Measurements from ENCODE around the gene CIB2. TPM values are rescaled to one million over a fixed set of nuclear protein-coding genes. Genes with fewer than 3 reads are reported as not detected.
"Not testable (repeated sequence)": the region's sequence is repeated elsewhere in the genome, so short reads cannot be mapped to it uniquely, and the experiment has no call there.

The CIB2 gene
- total and polyA plus RNA-seq, 8 donors, result 0.80 to 20.4 (median 5.2) TPM; not detected in 1

DNA sequence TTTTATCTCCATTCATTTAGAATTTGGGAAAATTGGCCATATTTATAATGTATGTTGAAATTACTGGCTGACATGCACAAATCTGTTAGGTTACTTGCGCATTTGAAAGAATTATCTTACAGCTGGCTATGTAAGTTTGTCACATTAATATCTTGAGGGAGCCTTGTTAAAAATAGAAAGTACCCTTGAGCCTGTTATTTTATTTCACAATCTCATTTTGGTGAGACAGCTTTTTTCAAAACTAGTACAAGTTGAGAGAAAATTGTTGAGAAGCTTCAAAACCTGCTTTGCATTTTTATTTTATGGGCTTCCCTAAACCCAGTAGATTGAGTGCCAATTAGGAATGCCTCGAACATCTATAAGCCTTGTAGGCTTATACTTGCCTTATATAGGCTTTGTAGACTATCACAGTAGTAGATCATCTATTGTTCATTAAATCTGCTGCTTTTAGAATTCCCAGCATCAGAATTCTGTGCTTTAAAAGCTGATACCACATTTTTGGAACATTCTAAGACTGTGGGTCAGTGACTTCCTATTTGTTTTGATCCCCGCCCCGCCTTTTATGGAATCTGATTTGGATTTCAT lies 24.2 kb upstream of the CIB2 start:
- TF ChIP-seq EP300 (IDR thresholded peaks at IDR 0.05) (no peak), POLR2A (IDR thresholded peaks at IDR 0.05) (no peak), POLR2AphosphoS5 (IDR thresholded peaks at IDR 0.05) (peak in 1 of 3 donors; percentile 4)
- TF ChIP-seq, protein P1, sequence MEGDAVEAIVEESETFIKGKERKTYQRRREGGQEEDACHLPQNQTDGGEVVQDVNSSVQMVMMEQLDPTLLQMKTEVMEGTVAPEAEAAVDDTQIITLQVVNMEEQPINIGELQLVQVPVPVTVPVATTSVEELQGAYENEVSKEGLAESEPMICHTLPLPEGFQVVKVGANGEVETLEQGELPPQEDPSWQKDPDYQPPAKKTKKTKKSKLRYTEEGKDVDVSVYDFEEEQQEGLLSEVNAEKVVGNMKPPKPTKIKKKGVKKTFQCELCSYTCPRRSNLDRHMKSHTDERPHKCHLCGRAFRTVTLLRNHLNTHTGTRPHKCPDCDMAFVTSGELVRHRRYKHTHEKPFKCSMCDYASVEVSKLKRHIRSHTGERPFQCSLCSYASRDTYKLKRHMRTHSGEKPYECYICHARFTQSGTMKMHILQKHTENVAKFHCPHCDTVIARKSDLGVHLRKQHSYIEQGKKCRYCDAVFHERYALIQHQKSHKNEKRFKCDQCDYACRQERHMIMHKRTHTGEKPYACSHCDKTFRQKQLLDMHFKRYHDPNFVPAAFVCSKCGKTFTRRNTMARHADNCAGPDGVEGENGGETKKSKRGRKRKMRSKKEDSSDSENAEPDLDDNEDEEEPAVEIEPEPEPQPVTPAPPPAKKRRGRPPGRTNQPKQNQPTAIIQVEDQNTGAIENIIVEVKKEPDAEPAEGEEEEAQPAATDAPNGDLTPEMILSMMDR (IDR thresholded peaks at IDR 0.05), result no peak
- no peak overlapping the region for H3K4me3 ChIP-seq
- H3K27ac ChIP-seq, result peak overlapping the region in 1 of 5 donors; percentile 57
- H3K9me3 ChIP-seq, result no peaks in the 10 kb centered on the region
- no peaks in the 10 kb centered on the region for H3K27me3 ChIP-seq
- peaks cover 19 to 51% (median 42%) of the 10 kb centered on the region in 4 donors for H3K36me3 ChIP-seq
- WGBS, 5 donors, result 88 to 94% (median 92%) methylated on average over 4 of the region's 4 CpGs
- intact Hi-C loops (cut with DNase I; ENCODE audit: low total_unique reads), result no loop called here
- H3K4me1 ChIP-seq, result peaks cover 0 to 34% (median 20%) of the 10 kb centered on the region in 4 donors
- no peak for DNase-seq

GRCh38 chr15:78154955-78155354 lies 23.7 kb upstream of the CIB2 start:
- H3K36me3 ChIP-seq, result peaks cover 14 to 46% (median 37%) of the 10 kb centered on the region in 4 donors
- no peak for DNase-seq
- peaks cover 4 to 39% (median 25%) of the 10 kb centered on the region in 4 donors for H3K4me1 ChIP-seq
- H3K9me3 ChIP-seq, result no peaks in the 10 kb centered on the region
- intact Hi-C loops (cut with DNase I; ENCODE audit: low total_unique reads), result no loop called here
- H3K27me3 ChIP-seq, result no peaks in the 10 kb centered on the region
- peak overlapping the region in 1 of 5 donors; percentile 57 for H3K27ac ChIP-seq
- TF ChIP-seq EP300 (IDR thresholded peaks at IDR 0.05) (no peak), POLR2AphosphoS5 (IDR thresholded peaks at IDR 0.05) (no peak), POLR2A (IDR thresholded peaks at IDR 0.05) (no peak)
- TF ChIP-seq, protein P1 (IDR thresholded peaks at IDR 0.05), result no peak
- 79 to 92% (median 89%) methylated on average over 3 of the region's 3 CpGs for WGBS, 5 donors
- H3K4me3 ChIP-seq, result no peak overlapping the region

- not testable (repeated sequence) for H3K4me3 ChIP-seq, H3K27ac ChIP-seq
These were observed 19.8 kb upstream of the CIB2 start for GRCh38 chr15:78151075-78151474.

DNA sequence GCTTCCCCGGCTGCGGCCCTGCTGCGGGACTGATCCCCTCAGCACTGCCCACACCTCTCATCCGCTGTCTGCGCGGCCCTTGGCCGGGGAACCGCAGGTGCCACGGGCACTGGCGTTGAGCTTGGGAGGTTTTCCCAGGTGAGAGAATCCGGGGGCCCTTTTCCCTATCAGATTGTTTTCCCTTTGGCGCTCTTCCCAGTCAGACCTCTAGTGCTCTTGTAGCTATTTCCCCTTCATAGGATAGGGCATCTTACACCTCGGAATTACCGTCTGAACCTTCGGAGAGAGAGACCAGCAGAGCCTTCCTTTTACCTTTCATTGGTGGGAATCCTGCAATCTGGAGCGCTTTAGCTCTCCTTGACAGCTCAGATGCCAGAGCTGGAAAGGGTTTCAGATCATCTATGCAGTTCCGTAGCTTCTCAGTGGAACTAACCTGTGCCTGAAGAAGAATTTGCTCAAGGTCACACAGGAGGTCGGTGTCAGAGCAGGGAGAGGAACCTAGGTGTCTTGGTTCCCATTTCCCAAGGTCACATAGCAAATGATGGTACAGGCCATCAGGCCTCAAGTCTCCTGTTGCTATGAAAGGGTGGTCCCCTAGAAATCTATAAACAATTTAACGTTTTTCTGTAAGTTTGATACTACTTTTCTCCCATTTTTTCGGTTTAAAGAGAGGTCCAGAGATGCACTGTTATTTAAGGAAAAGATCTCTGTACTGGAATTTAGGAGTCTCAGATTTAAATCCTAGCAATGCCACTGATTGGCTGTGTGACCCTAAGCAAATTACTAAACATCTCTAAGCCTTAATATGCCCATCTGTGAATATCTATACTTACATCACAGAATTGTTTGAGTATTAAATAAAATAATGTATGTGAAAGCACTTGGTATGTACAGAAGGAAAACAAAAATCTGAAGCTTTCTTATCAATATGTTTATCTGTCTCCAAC lies 18.8 kb upstream of the CIB2 start:
- H3K4me3 ChIP-seq, result peak overlapping the region; percentile 64 to 98 (median 90)
- H3K36me3 ChIP-seq, result no peaks in the 10 kb centered on the region
- H3K4me1 ChIP-seq, result peaks cover 13 to 47% (median 28%) of the 10 kb centered on the region in 4 donors
- DNase-seq, result peak in 1 of 2 donors; percentile 62
- no peaks in the 10 kb centered on the region for H3K9me3 ChIP-seq
- TF ChIP-seq POLR2AphosphoS5 (IDR thresholded peaks at IDR 0.05) (no peak), POLR2A (IDR thresholded peaks at IDR 0.05) (no peak), EP300 (IDR thresholded peaks at IDR 0.05) (no peak)
- TF ChIP-seq, protein P1 (IDR thresholded peaks at IDR 0.05), result no peak
- peak overlapping the region; percentile 77 to 97 (median 92) for H3K27ac ChIP-seq
- WGBS, 5 donors, result 10 to 15% (median 10%) methylated on average over 11 to 20 of the region's 20 CpGs
- intact Hi-C loops (cut with DNase I; ENCODE audit: low total_unique reads), result no loop called here
- no peaks in the 10 kb centered on the region for H3K27me3 ChIP-seq

More at GRCh38 chr15:78151075-78151474, 19.8 kb upstream of the CIB2 start:
- WGBS, 5 donors, result 94 to 98% (median 96%) methylated on average over 8 of the region's 8 CpGs
- intact Hi-C loops (cut with DNase I; ENCODE audit: low total_unique reads); H3K9me3 ChIP-seq; H3K36me3 ChIP-seq; H3K27me3 ChIP-seq: not testable (repeated sequence)
- peaks cover 13 to 57% (median 33%) of the 10 kb centered on the region in 4 donors for H3K4me1 ChIP-seq
- peak in 1 of 2 donors; percentile 17 for DNase-seq

Data from stomach (tissue), 9 donors.